ENCODE measurements around the gene JAZF1.
"Not testable (repeated sequence)": the region's sequence is repeated elsewhere in the genome, so short reads cannot be mapped to it uniquely, and the experiment has no call there.

The JAZF1 gene

GRCh38 chr7:27897001-27897400, 283.6 kb downstream of the JAZF1 start:
- DNase-seq, result no peak

- DNase-seq, result no peak
Measured at GRCh38 chr7:27895551-27895950, 285.0 kb downstream of the JAZF1 start.

GRCh38 chr7:27890205-27890849, 290.3 kb downstream of the JAZF1 start:
- no peak for DNase-seq

GRCh38 chr7:27889800-27890199, 290.8 kb downstream of the JAZF1 start:
- no peak for DNase-seq

GRCh38 chr7:27888736-27889135, 291.9 kb downstream of the JAZF1 start:
- no peak for DNase-seq

GRCh38 chr7:27886710-27887109, 293.9 kb downstream of the JAZF1 start:
- not testable (repeated sequence) for DNase-seq

- no peak for DNase-seq
Measured at GRCh38 chr7:27885652-27886051, 294.9 kb downstream of the JAZF1 start.

GRCh38 chr7:27883696-27884095, 296.9 kb downstream of the JAZF1 start:
- DNase-seq, result no peak

GRCh38 chr7:27876756-27877155, 303.8 kb downstream of the JAZF1 start:
- no peak for DNase-seq

GRCh38 chr7:27875832-27876231, 304.8 kb downstream of the JAZF1 start:
- DNase-seq, result no peak

- no peak for DNase-seq
Measured at GRCh38 chr7:27875061-27875460, 305.5 kb downstream of the JAZF1 start.

GRCh38 chr7:27873981-27874957, 306.3 kb downstream of the JAZF1 start:
- no peak for DNase-seq

GRCh38 chr7:27872356-27873275, 308.0 kb downstream of the JAZF1 start:
- no peak for DNase-seq

- no peak for DNase-seq
Measured at GRCh38 chr7:27871866-27872265, 308.7 kb downstream of the JAZF1 start.

- no peak for DNase-seq
Measured at GRCh38 chr7:27871086-27871485, 309.5 kb downstream of the JAZF1 start.

GRCh38 chr7:27870595-27870994, 310.0 kb downstream of the JAZF1 start:
- no peak for DNase-seq

GRCh38 chr7:27869056-27869455, 311.5 kb downstream of the JAZF1 start:
- no peak for DNase-seq

GRCh38 chr7:27868131-27868550, 312.5 kb downstream of the JAZF1 start:
- no peak for DNase-seq

- DNase-seq, result no peak
Measured at GRCh38 chr7:27866828-27867672, 313.5 kb downstream of the JAZF1 start.

GRCh38 chr7:27866256-27866655, 314.3 kb downstream of the JAZF1 start:
- DNase-seq, result no peak

GRCh38 chr7:27863880-27864279, 316.7 kb downstream of the JAZF1 start:
- DNase-seq, result no peak

GRCh38 chr7:27861747-27862146, 318.8 kb downstream of the JAZF1 start:
- no peak for DNase-seq
